CD14-positive monocyte (primary cell): ENCODE measurements around the gene RAMP2. TPM values are rescaled to one million over a fixed set of nuclear protein-coding genes. Genes with fewer than 3 reads are reported as not detected.

Experiments used
- DNase-seq, 3 donors: peaks; one replicate each; pipeline ENCODE4 v3.0.0-alpha.2; 2011 to 2022
- H2AFZ ChIP-seq: 2 replicates; pipeline ENCODE4 v1.6.0; 2012; ENCODE audit warnings: mild to moderate bottlenecking, low read depth, low read length, inconsistent platforms; ENCODE audit not compliant: insufficient read depth, poor library complexity, severe bottlenecking
- H3K27ac ChIP-seq, 2 donors: 1 replicate in 1 of 2; 2 replicates in 1 of 2; pipeline ENCODE4 v1.5.1; 2012 to 2013; ENCODE audit warnings: low read length in 2 of 2, control low read depth in 1 of 2, inconsistent platforms in 1 of 2, low read depth in 1 of 2, mild to moderate bottlenecking in 1 of 2
- H3K27me3 ChIP-seq, 2 donors: one replicate each; pipeline versions ENCODE4 v1.6.0 to v1.6.1; 2011 to 2013; ENCODE audit warnings: low read length in 2 of 2; ENCODE audit not compliant: control insufficient read depth in 2 of 2, insufficient read depth in 2 of 2
- H3K36me3 ChIP-seq, 2 donors: replicated peaks in 1 of 2; 1 replicate in 1 of 2; 2 replicates in 1 of 2; pipeline versions ENCODE4 v1.5.1 to v1.6.1; 2012 to 2013; ENCODE audit warnings: low read length in 2 of 2, control low read depth in 1 of 2, inconsistent platforms in 1 of 2, mild to moderate bottlenecking in 1 of 2; ENCODE audit not compliant: insufficient read depth in 2 of 2, control insufficient read depth in 1 of 2
- H3K4me1 ChIP-seq, 2 donors: 1 replicate in 1 of 2; 2 replicates in 1 of 2; pipeline versions ENCODE4 v1.5.1 to v1.6.1; 2012 to 2013; ENCODE audit warnings: low read length in 2 of 2, control low read depth in 1 of 2, inconsistent platforms in 1 of 2, mild to moderate bottlenecking in 1 of 2, moderate library complexity in 1 of 2; ENCODE audit not compliant: insufficient read depth in 2 of 2, control insufficient read depth in 1 of 2
- H3K4me2 ChIP-seq: replicated peaks from 2 replicates; pipeline ENCODE3; 2012; ENCODE audit warnings: low read length, moderate library complexity, mild to moderate bottlenecking; ENCODE audit not compliant: poor library complexity, severe bottlenecking; ENCODE audit errors: extremely low read depth
- H3K4me3 ChIP-seq, 3 experiments: fragments of 200-600 bp in 1 of 3; sonication (generic) in 1 of 3; replicated peaks in 1 of 3; 1 replicate in 2 of 3; 2 replicates in 1 of 3; pipeline ENCODE4 v1.5.1; 2011 to 2013; ENCODE audit warnings: low read length in 3 of 3, mild to moderate bottlenecking in 3 of 3, control low read depth in 2 of 3, low read depth in 2 of 3, inconsistent platforms in 1 of 3, moderate library complexity in 1 of 3
- H3K79me2 ChIP-seq: 2 replicates; pipeline ENCODE4 v1.6.0; 2012; ENCODE audit warnings: mild to moderate bottlenecking, control low read depth, inconsistent platforms, low read length, moderate library complexity; ENCODE audit not compliant: insufficient read depth
- H3K9ac ChIP-seq: 2 replicates; pipeline ENCODE4 v1.6.0; 2017; ENCODE audit warnings: low read length, mild to moderate bottlenecking; ENCODE audit not compliant: insufficient read depth, poor library complexity, severe bottlenecking
- H3K9me3 ChIP-seq, 2 donors: replicated peaks in 1 of 2; 1 replicate in 1 of 2; 2 replicates in 1 of 2; pipeline versions ENCODE4 v1.5.1 to v1.6.1; 2012 to 2013; ENCODE audit warnings: low read length in 2 of 2, control low read depth in 1 of 2; ENCODE audit not compliant: control insufficient read depth in 1 of 2, insufficient read depth in 1 of 2
- H4K20me1 ChIP-seq: 2 replicates; pipeline ENCODE4 v1.6.0; 2012; ENCODE audit warnings: mild to moderate bottlenecking, low read length, control low read depth, moderate library complexity; ENCODE audit not compliant: insufficient read depth
- H3K27ac Mint-ChIP-seq, 7 donors: one replicate each; pipeline ENCODE4 v1.8.0; 2020; ENCODE audit warnings: mild to moderate bottlenecking in 7 of 7, mixed read lengths in 7 of 7, moderate library complexity in 6 of 7, inconsistent platforms in 2 of 7
- H3K27me3 Mint-ChIP-seq, 3 donors: one replicate each; pipeline ENCODE4 v1.8.0; 2021 to 2022; ENCODE audit warnings: low read depth in 3 of 3, mild to moderate bottlenecking in 3 of 3, mixed read lengths in 3 of 3, moderate library complexity in 3 of 3, inconsistent platforms in 1 of 3
- H3K36me3 Mint-ChIP-seq, 2 donors: one replicate each; pipeline ENCODE4 v1.8.0; 2020; ENCODE audit warnings: mixed read lengths in 2 of 2, inconsistent platforms in 1 of 2, mild to moderate bottlenecking in 1 of 2
- H3K4me1 Mint-ChIP-seq: one replicate; pipeline ENCODE4 v1.8.0; 2020; ENCODE audit warnings: mild to moderate bottlenecking, mixed read lengths
- H3K4me3 Mint-ChIP-seq, 2 donors: one replicate each; pipeline ENCODE4 v1.8.0; 2020; ENCODE audit warnings: mild to moderate bottlenecking in 2 of 2, mixed read lengths in 2 of 2, moderate library complexity in 1 of 2
- H3K9me3 Mint-ChIP-seq, 7 donors: one replicate each; pipeline ENCODE4 v1.8.0; 2020 to 2022; ENCODE audit warnings: mixed read lengths in 7 of 7, mild to moderate bottlenecking in 6 of 7, moderate library complexity in 6 of 7, inconsistent platforms in 2 of 7
- CTCF ChIP-seq: fragments of 200-600 bp; IDR thresholded peaks from one replicate; pipeline ENCODE4 v1.8.0; 2022; ENCODE audit warnings: antibody characterized with exemption, mild to moderate bottlenecking
- WGBS: methylation state at CpG from one replicate; pipeline ENCODE4 v1.1.5; 2013; ENCODE audit warnings: missing lambda C conversion rate; ENCODE audit not compliant: insufficient coverage; 5-methylcytosine and 5-hydroxymethylcytosine counted together
- intact Hi-C, 2 donors: fragments of 100-400 bp; cut with micrococcal nuclease; formaldehyde crosslinking; loops; one replicate each; pipeline versions ENCODE4 v1.15.0 to v1.15.1; 2023
- polyA plus RNA-seq, 3 donors: library from polyadenylated mRNA; depleted of rRNA in 1 of 3; unstranded in 2 of 3; stranded (reverse) in 1 of 3; fragments of 300-500 nt in 2 of 3; fragments of >200 nt in 1 of 3; fragmentation: Illumina TruSeq in 2 of 3; gene quantifications; 1 replicate in 2 of 3; 2 replicates in 1 of 3; pipeline ENCODE4 v1.2.3, GENCODE V29; 2012 to 2021

Gene RAMP2
- polyA plus RNA-seq, 3 donors = not detected

DNA sequence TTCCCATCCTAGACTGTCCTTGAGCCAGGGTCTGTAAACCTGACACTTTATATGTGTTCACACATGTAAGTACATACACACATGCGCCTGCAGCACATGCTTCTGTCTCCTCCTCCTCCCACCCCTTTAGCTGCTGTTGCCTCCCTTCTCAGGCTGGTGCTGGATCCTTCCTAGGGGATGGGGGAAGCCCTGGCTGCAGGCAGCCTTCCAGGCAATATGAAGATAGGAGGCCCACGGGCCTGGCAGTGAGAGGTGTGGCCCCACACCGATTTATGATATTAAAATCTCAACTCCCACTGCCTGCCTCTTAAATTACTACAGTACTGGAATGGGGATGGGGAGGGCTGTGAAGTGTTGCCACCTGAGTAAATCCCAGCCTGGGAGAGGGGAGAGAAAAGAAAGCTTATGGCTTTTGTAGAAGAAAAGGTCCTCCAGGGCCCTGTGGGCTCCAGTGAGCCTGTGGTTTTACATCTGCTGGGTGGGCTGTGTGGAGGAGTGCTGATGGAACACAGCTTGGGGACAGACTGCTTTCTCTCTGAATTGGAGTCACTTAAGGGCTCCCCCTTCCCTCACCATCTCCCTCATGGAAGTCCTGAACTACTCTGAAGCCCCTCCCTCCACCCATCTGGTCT lies 18.4 kb downstream of the RAMP2 start:
- intact Hi-C loops = no loop called here
- H3K36me3 Mint-ChIP-seq = peaks cover 52 to 58% of the 10 kb centered on the region in 2 donors
- peaks cover 27% of the 10 kb centered on the region for H3K4me1 Mint-ChIP-seq
- Histone ChIP-seq H3K9me3 (peaks cover 0 to 22% of the 10 kb centered on the region in 2 donors), H3K4me2 (no peak overlapping the region), H2AFZ (no peak overlapping the region), H3K9ac (no peak overlapping the region), H3K79me2 (no peaks in the 10 kb centered on the region), H3K27ac (no peak overlapping the region), H3K4me3 (no peak overlapping the region), H3K4me1 (peaks cover 0 to 10% of the 10 kb centered on the region in 2 donors), H4K20me1 (no peaks in the 10 kb centered on the region), H3K36me3 (peaks cover 40 to 48% of the 10 kb centered on the region in 2 donors), H3K27me3 (peaks cover 36 to 49% of the 10 kb centered on the region in 2 donors)
- H3K4me3 Mint-ChIP-seq = peak overlapping the region in 1 of 2 donors; percentile 60
- TF ChIP-seq CTCF = no peak
- no CpG with 5 or more reads among the region's 3 CpGs for WGBS
- peaks cover 0 to 14% (median 0%) of the 10 kb centered on the region in 7 donors for H3K9me3 Mint-ChIP-seq
- H3K27me3 Mint-ChIP-seq = peaks cover 49 to 54% (median 49%) of the 10 kb centered on the region in 3 donors
- no peak for DNase-seq
- peak overlapping the region in 1 of 7 donors; percentile 38 for H3K27ac Mint-ChIP-seq

GRCh38 chr17:42779936-42780850 lies 19.2 kb downstream of the RAMP2 start, which contains the start of gene WNK4:
WNK4 (plus strand) TSS chr17:42780610; CDS start chr17:42780699, 89 bp downstream.
- Mint-ChIP-seq H3K4me1 (peaks cover 30% of the 10 kb centered on the region), H3K4me3 (peak within 1 kb of the TSS in 1 of 2 donors; percentile 78), H3K27ac (peak within 1 kb of the TSS in 1 of 7 donors; percentile 38), H3K36me3 (peaks cover 48 to 51% of the 10 kb centered on the region in 2 donors), H3K27me3 (peaks cover 57 to 61% (median 57%) of the 10 kb centered on the region in 3 donors), H3K9me3 (peaks cover 0 to 16% (median 3%) of the 10 kb centered on the region in 7 donors)
- 5% methylated on average over 52 of the region's 65 CpGs for WGBS
- Histone ChIP-seq H3K9me3 (peaks cover 0 to 28% of the 10 kb centered on the region in 2 donors), H3K27me3 (peaks cover 42 to 57% of the 10 kb centered on the region in 2 donors), H4K20me1 (no peaks in the 10 kb centered on the region), H3K4me2 (no peak within 1 kb of the TSS), H2AFZ (no peak within 1 kb of the TSS), H3K4me3 (no peak within 1 kb of the TSS), H3K27ac (no peak within 1 kb of the TSS), H3K36me3 (peaks cover 40 to 43% of the 10 kb centered on the region in 2 donors), H3K79me2 (no peaks in the 10 kb centered on the region), H3K4me1 (peaks cover 7 to 17% of the 10 kb centered on the region in 2 donors), H3K9ac (no peak within 1 kb of the TSS)
- TF ChIP-seq CTCF = no peak
- intact Hi-C loops = no loop called here
- no peak for DNase-seq
